Stimulated activated CD8-positive, alpha-beta memory T cell treated with anti-CD3 and anti-CD28 coated beads, Interleukin-2, amount 100 ng/mL, for 1 hour (primary cell): ENCODE results near the gene ZNF3.
A peak's percentile ranks its signal among the peaks of the same experiment; 100 is the strongest.

ENCODE experiments used
- DNase-seq, 2 donors: peaks; one replicate each; pipeline ENCODE4 v3.0.0-alpha.2; 2020; ENCODE audit warnings: low read depth in 2 of 2

ZNF3 gene

GRCh38 chr7:100088621-100089457 is 7.3 kb upstream of the ZNF3 start, which contains the start of gene COPS6:
Gene COPS6 (plus strand): TSS chr7:100088969. CDS start chr7:100088991, 22 bp downstream.
- DNase-seq, result peak; percentile 71 to 74

- no peak for DNase-seq
Measured at GRCh38 chr7:100088095-100088620, 6.6 kb upstream of the ZNF3 start.

GRCh38 chr7:100087055-100087750 is 5.7 kb upstream of the ZNF3 start:
- DNase-seq, result no peak

GRCh38 chr7:100085515-100085914 is 4.0 kb upstream of the ZNF3 start:
- no peak for DNase-seq

GRCh38 chr7:100082978-100083377 is 1.5 kb upstream of the ZNF3 start:
- DNase-seq, result no peak

GRCh38 chr7:100080907-100081534 is 502 bp downstream of the ZNF3 start:
- no peak for DNase-seq

- no peak for DNase-seq
Measured at GRCh38 chr7:100079024-100079560, 2.4 kb downstream of the ZNF3 start.

- DNase-seq, result no peak
Measured at GRCh38 chr7:100077205-100077604, 4.3 kb downstream of the ZNF3 start.

- DNase-seq, result no peak
Measured at GRCh38 chr7:100075418-100075817, 6.1 kb downstream of the ZNF3 start.

GRCh38 chr7:100074841-100075240 is 6.7 kb downstream of the ZNF3 start:
- no peak for DNase-seq

GRCh38 chr7:100072462-100072861 is 9.1 kb downstream of the ZNF3 start:
- DNase-seq, result no peak

GRCh38 chr7:100071018-100071723 is 10.4 kb downstream of the ZNF3 start:
- no peak for DNase-seq

GRCh38 chr7:100069991-100070390 is 11.5 kb downstream of the ZNF3 start:
- DNase-seq, result no peak

- DNase-seq, result no peak
Measured at GRCh38 chr7:100066953-100067352, 14.6 kb downstream of the ZNF3 start.

- no peak for DNase-seq
Measured at GRCh38 chr7:100065452-100066186, 15.9 kb downstream of the ZNF3 start.

- no peak for DNase-seq
Measured at GRCh38 chr7:100064162-100064561, 17.4 kb downstream of the ZNF3 start.

GRCh38 chr7:100063376-100063775 is 18.1 kb downstream of the ZNF3 start:
- DNase-seq, result no peak

- DNase-seq, result no peak
Measured at GRCh38 chr7:100061518-100062193, 19.9 kb downstream of the ZNF3 start.

GRCh38 chr7:100059251-100059739 is 22.2 kb downstream of the ZNF3 start:
- DNase-seq, result no peak

GRCh38 chr7:100057006-100057405 is 24.5 kb downstream of the ZNF3 start:
- no peak for DNase-seq
